Aorta (tissue), 5 donors: ENCODE data around the gene GSK3A. TPM values are rescaled to one million over a fixed set of nuclear protein-coding genes. Genes with fewer than 3 reads are reported as not detected.
A peak's percentile ranks its signal among the peaks of the same experiment; 100 is the strongest.

Experiments used
- ATAC-seq: fragments of 200-7000 bp; cut with Tn5 transposase; one replicate; pipeline ENCODE4 v1.9.1; 2022; ENCODE audit warnings: moderate library complexity; ENCODE audit not compliant: low FRiP score
- DNase-seq, 2 donors: peaks; one replicate each; pipeline ENCODE4 v3.0.0-alpha.2; 2020
- H3K27ac ChIP-seq, 2 donors: one replicate each; pipeline ENCODE4 v1.5.1; 2013; ENCODE audit warnings: low read length in 2 of 2, mild to moderate bottlenecking in 2 of 2, moderate library complexity in 2 of 2, control low read depth in 1 of 2, inconsistent platforms in 1 of 2, low read depth in 1 of 2
- H3K27me3 ChIP-seq, 2 donors: one replicate each; pipeline ENCODE4 v1.6.1; 2013; ENCODE audit warnings: control low read depth in 1 of 2, low read length in 1 of 2, mild to moderate bottlenecking in 1 of 2, moderate library complexity in 1 of 2; ENCODE audit not compliant: insufficient read depth in 2 of 2, control insufficient read depth in 1 of 2
- H3K36me3 ChIP-seq, 2 donors: one replicate each; pipeline ENCODE4 v1.6.1; 2013; ENCODE audit warnings: control low read depth in 1 of 2, low read length in 1 of 2, mild to moderate bottlenecking in 1 of 2; ENCODE audit not compliant: insufficient read depth in 2 of 2, control insufficient read depth in 1 of 2
- H3K4me1 ChIP-seq, 2 donors: one replicate each; pipeline ENCODE4 v1.6.1; 2013; ENCODE audit warnings: low read length in 2 of 2, control low read depth in 1 of 2, mild to moderate bottlenecking in 1 of 2, moderate library complexity in 1 of 2; ENCODE audit not compliant: insufficient read depth in 2 of 2, control insufficient read depth in 1 of 2
- H3K4me3 ChIP-seq, 2 donors: one replicate each; pipeline ENCODE4 v1.5.1; 2013; ENCODE audit warnings: low read length in 2 of 2, control low read depth in 1 of 2, mild to moderate bottlenecking in 1 of 2
- H3K9me3 ChIP-seq: one replicate; pipeline ENCODE4 v1.6.1; 2013; ENCODE audit warnings: mild to moderate bottlenecking, low read length; ENCODE audit not compliant: control insufficient read depth
- WGBS, 2 donors: extraction: QIAGEN DNeasy Blood & Tissue Kit; methylation state at CpG; one replicate each; pipeline ENCODE4 v1.1.7; 2013; 5-methylcytosine and 5-hydroxymethylcytosine counted together
- intact Hi-C, 2 donors: fragments of 100-400 bp; cut with DNase I; formaldehyde crosslinking; loops; one replicate each; pipeline versions ENCODE4 v1.14.2 to v1.15.0; 2022
- polyA plus RNA-seq, 2 donors: library from polyadenylated mRNA; stranded (reverse); fragments of 200-250 nt; gene quantifications; one replicate each; pipeline ENCODE4 v1.2.3, GENCODE V29; 2013
- total RNA-seq, 2 donors: library from RNA; stranded (reverse); fragmentation: NEBNext Ultra II Directional; extraction: Animal tissue kit (Norgen Biotek cat#: 25700); gene quantifications; one replicate each; pipeline ENCODE4 v1.2.1, GENCODE V29; 2021
- donor health status: healthy with polysubstance abuse.
- donor health status: Bipolar disorder and iron deficiency.
- donor health status: DM: no; HTN: no; CAD: no.
- donor health status: DM: no; HTN: no; CAD: no.
- donor health status: DM: yes; HTN: yes; CAD: no.

Gene GSK3A
- total and polyA plus RNA-seq, 4 donors = 28.8 to 40.7 (median 35.2) TPM

GRCh38 chr19:42249149-42249750, 6.8 kb upstream of the GSK3A start:
- intact Hi-C loops = loop anchor here in 1 of 2 donors (5.0 kb wide), 1 partner anchor 48 kb away; no protein-coding TSS in a partner anchor

GRCh38 chr19:42248270-42249148, 6.1 kb upstream of the GSK3A start:
- H3K9me3 ChIP-seq = no peaks in the 10 kb centered on the region
- ATAC-seq = no peak
- intact Hi-C loops = loop anchor here in 1 of 2 donors (5.0 kb wide), 1 partner anchor 49 kb away; no protein-coding TSS in a partner anchor
- no peak for DNase-seq
- H3K36me3 ChIP-seq = no peaks in the 10 kb centered on the region
- H3K27me3 ChIP-seq = no peaks in the 10 kb centered on the region
- 79 to 80% methylated on average over 41 of the region's 41 CpGs for WGBS, 2 donors
- no peaks in the 10 kb centered on the region for H3K4me1 ChIP-seq
- H3K27ac ChIP-seq = no peak overlapping the region
- H3K4me3 ChIP-seq = no peak overlapping the region

More at GRCh38 chr19:42249149-42249750, 6.8 kb upstream of the GSK3A start:
- Histone ChIP-seq H3K27ac (no peak overlapping the region), H3K27me3 (no peaks in the 10 kb centered on the region), H3K9me3 (no peaks in the 10 kb centered on the region), H3K4me3 (no peak overlapping the region), H3K4me1 (no peaks in the 10 kb centered on the region), H3K36me3 (no peaks in the 10 kb centered on the region)
- no peak for DNase-seq
- 74 to 79% methylated on average over 22 to 36 of the region's 36 CpGs for WGBS, 2 donors
- no peak for ATAC-seq

- no peaks in the 10 kb centered on the region for H3K27me3 ChIP-seq
- intact Hi-C loops = loop anchor here (2.0 to 5.0 kb wide), 3 partner anchors 29 to 50 kb away; no protein-coding TSS in a partner anchor
- H3K4me1 ChIP-seq = no peaks in the 10 kb centered on the region
- DNase-seq = no peak
- H3K36me3 ChIP-seq = no peaks in the 10 kb centered on the region
- ATAC-seq = no peak
- no peaks in the 10 kb centered on the region for H3K9me3 ChIP-seq
- no peak overlapping the region for H3K4me3 ChIP-seq
- no peak overlapping the region for H3K27ac ChIP-seq
- 73 to 81% methylated on average over 6 of the region's 6 CpGs for WGBS, 2 donors
These were observed 5.3 kb upstream of the GSK3A start for GRCh38 chr19:42247640-42248199.

GRCh38 chr19:42246922-42247639, 4.7 kb upstream of the GSK3A start:
- Histone ChIP-seq H3K27me3 (no peaks in the 10 kb centered on the region), H3K27ac (peak overlapping the region in 1 of 2 donors; percentile 13), H3K36me3 (no peaks in the 10 kb centered on the region), H3K4me3 (no peak overlapping the region), H3K4me1 (no peaks in the 10 kb centered on the region), H3K9me3 (no peaks in the 10 kb centered on the region)
- 62 to 67% methylated on average over 7 of the region's 7 CpGs for WGBS, 2 donors
- intact Hi-C loops = loop anchor here (2.0 to 5.0 kb wide), 3 partner anchors 30 to 50 kb away; no protein-coding TSS in a partner anchor
- ATAC-seq (no peak), DNase-seq (no peak)

DNA sequence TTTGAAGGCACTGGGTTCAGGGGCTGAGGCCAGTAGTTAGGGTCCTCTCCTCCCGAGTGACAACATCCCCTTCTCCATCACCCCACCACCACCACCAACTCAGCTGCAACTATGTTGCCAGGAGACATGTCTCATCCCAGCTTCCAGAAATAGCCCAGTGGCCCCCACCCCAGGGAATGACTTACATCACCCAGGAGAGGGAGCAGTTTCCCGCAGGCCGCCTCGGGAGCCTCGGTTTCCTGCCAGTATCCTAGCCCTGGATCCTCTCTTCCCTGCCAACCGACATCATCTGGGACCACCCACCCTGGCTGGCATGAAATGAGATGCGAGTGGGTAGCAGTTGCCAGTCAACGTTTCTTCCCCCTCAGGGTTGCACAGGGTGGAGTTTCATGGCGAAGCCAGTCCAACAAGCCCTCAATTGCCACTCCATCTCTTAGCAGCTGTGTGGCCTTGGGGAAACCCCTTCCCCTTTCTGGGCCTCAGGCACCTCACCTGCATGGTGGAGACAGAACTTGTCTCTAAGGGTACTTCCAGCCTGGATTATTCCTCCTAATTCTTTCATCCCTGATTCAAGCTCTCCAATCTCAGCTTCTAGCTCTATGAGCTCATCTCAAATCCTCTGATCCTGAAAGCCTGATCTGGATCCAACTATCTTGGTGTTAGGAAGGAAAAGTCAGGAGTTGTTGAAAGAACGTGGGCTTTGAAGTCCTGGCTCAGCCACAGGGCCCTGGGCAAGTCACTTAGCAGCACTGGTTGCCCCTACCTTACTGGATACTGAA, 3.9 kb upstream of the GSK3A start:
- H3K27me3 ChIP-seq = no peaks in the 10 kb centered on the region
- WGBS, 2 donors = 4% methylated on average over 10 of the region's 10 CpGs

GRCh38 chr19:42245231-42245630, 2.8 kb upstream of the GSK3A start:
- H3K4me3 ChIP-seq = no peak overlapping the region
- peak overlapping the region in 1 of 2 donors; percentile 44 for H3K27ac ChIP-seq
- DNase-seq (no peak), ATAC-seq (no peak)
- WGBS, 2 donors = 66 to 71% methylated on average over 10 of the region's 10 CpGs
- intact Hi-C loops = loop anchor here in 1 of 2 donors (5.0 kb wide), 1 partner anchor 52 kb away; no protein-coding TSS in a partner anchor
- no peaks in the 10 kb centered on the region for H3K36me3 ChIP-seq
- H3K9me3 ChIP-seq = no peaks in the 10 kb centered on the region
- H3K4me1 ChIP-seq = peaks cover 0 to 2% of the 10 kb centered on the region in 2 donors
- no peaks in the 10 kb centered on the region for H3K27me3 ChIP-seq

More for the DNA sequence above, 3.9 kb upstream of the GSK3A start:
- no peaks in the 10 kb centered on the region for H3K9me3 ChIP-seq
- peaks cover 0 to 2% of the 10 kb centered on the region in 2 donors for H3K4me1 ChIP-seq
- ATAC-seq = no peak
- intact Hi-C loops = loop anchor here (2.0 to 5.0 kb wide), 3 partner anchors 30 to 51 kb away; no protein-coding TSS in a partner anchor
- peak; percentile 86 to 92 for DNase-seq
- no peaks in the 10 kb centered on the region for H3K36me3 ChIP-seq
- H3K4me3 ChIP-seq = no peak overlapping the region
- peak overlapping the region in 1 of 2 donors; percentile 30 for H3K27ac ChIP-seq

- peaks cover 0 to 2% of the 10 kb centered on the region in 2 donors for H3K4me1 ChIP-seq
These were observed 2.2 kb upstream of the GSK3A start for GRCh38 chr19:42244347-42245220.

More at GRCh38 chr19:42244347-42245220, 2.2 kb upstream of the GSK3A start:
- H3K9me3 ChIP-seq = no peaks in the 10 kb centered on the region
- no peaks in the 10 kb centered on the region for H3K36me3 ChIP-seq
- DNase-seq (peak; percentile 96 to 97), ATAC-seq (peak; percentile 70)
- no peaks in the 10 kb centered on the region for H3K27me3 ChIP-seq
- WGBS, 2 donors = 1 to 2% methylated on average over 45 of the region's 45 CpGs
- intact Hi-C loops = loop anchor here in 1 of 2 donors (5.0 kb wide), 1 partner anchor 53 kb away; no protein-coding TSS in a partner anchor
- peak overlapping the region; percentile 28 to 35 for H3K4me3 ChIP-seq
- peak overlapping the region in 1 of 2 donors; percentile 89 for H3K27ac ChIP-seq
